Fibroblast of lung (primary cell): Measurements from ENCODE around the gene SLC8A2.

ENCODE experiments used
- CTCF ChIP-seq, 2 donors: IDR thresholded peaks in 1 of 2; conservative IDR thresholded peaks in 1 of 2; 1 replicate in 1 of 2; 2 replicates in 1 of 2; pipeline ENCODE4 v1.5.1; 2011 to 2012; ENCODE audit warnings: low read length in 2 of 2, control low read depth in 1 of 2, inconsistent platforms in 1 of 2, low read depth in 1 of 2, mild to moderate bottlenecking in 1 of 2
- EZH2 ChIP-seq: IDR thresholded peaks from 2 replicates; pipeline ENCODE4 v1.5.1; 2012; ENCODE audit warnings: low read length, control low read depth, mild to moderate bottlenecking; ENCODE audit errors: missing control alignments

- TF ChIP-seq EZH2, result no peak
- TF ChIP-seq CTCF (conservative IDR thresholded peaks at IDR 0.05 in 1 of 2, IDR thresholded peaks at IDR 0.05 in 1 of 2; ENCODE audit: low read depth in 1 of 2, low read length in 2 of 2), result no peak
Measured at GRCh38 chr19:47435883-47436417, 35.7 kb downstream of the SLC8A2 start.
